H1 (cell line): ENCODE results near the gene TUBGCP2. TPM values are rescaled to one million over a fixed set of nuclear protein-coding genes. Genes with fewer than 3 reads are reported as not detected.
A peak's percentile ranks its signal among the peaks of the same experiment; 100 is the strongest.
"Not testable (repeated sequence)": the region's sequence is repeated elsewhere in the genome, so short reads cannot be mapped to it uniquely, and the experiment has no call there.

Source experiments
- CTCF ChIA-PET: fragments of 300-600 bp; sonication (Branson Sonifier 250); formaldehyde crosslinking; loops from one replicate; lab custom pipeline; 2021; ENCODE audit not compliant: partially characterized antibody; lab: Charles Lee
- POLR2A ChIA-PET: fragments of 300-600 bp; sonication (Branson Sonifier 250); formaldehyde crosslinking; loops from one replicate; lab custom pipeline; 2021; ENCODE audit warnings: inconsistent platforms; ENCODE audit not compliant: partially characterized antibody; lab: Charles Lee
- DNase-seq, 2 experiments: peaks; one replicate each; pipeline versions ENCODE4 v3.0.0 to v3.0.0-alpha.2; 2010 to 2022; ENCODE audit warnings: low spot score in 2 of 2, low read depth in 1 of 2, mixed read lengths in 1 of 2
- FAIRE-seq: peaks from 2 replicates; lab custom pipeline; 2011; peaks lifted over from hg19 to GRCh38; lab: Jason Lieb, UNC
- H2AFZ ChIP-seq: 2 replicates; pipeline ENCODE4 v1.8.1; 2012; ENCODE audit warnings: low read length, inconsistent platforms
- H2AK5ac ChIP-seq: 2 replicates; pipeline ENCODE4 v1.6.1; 2013; ENCODE audit warnings: low read depth, low read length
- H2BK120ac ChIP-seq: replicated peaks from 2 replicates; pipeline ENCODE3; 2013; ENCODE audit warnings: low read depth, low read length, inconsistent platforms
- H2BK12ac ChIP-seq: 2 replicates; pipeline ENCODE4 v1.6.1; 2013; ENCODE audit warnings: low read depth, low read length
- H2BK15ac ChIP-seq: 2 replicates; pipeline ENCODE4 v1.6.1; 2013; ENCODE audit warnings: low read length
- H2BK20ac ChIP-seq: 2 replicates; pipeline ENCODE4 v1.6.1; 2013; ENCODE audit warnings: low read length
- H2BK5ac ChIP-seq: 2 replicates; pipeline ENCODE4 v1.6.1; 2013; ENCODE audit warnings: low read depth, low read length
- H3K14ac ChIP-seq: 2 replicates; pipeline ENCODE4 v1.6.1; 2013; ENCODE audit warnings: inconsistent platforms; ENCODE audit not compliant: insufficient read length
- H3K18ac ChIP-seq: 2 replicates; pipeline ENCODE4 v1.6.1; 2013; ENCODE audit warnings: low read length; ENCODE audit errors: extremely low read depth
- H3K23ac ChIP-seq: 2 replicates; pipeline ENCODE4 v1.6.1; 2013; ENCODE audit warnings: inconsistent platforms; ENCODE audit not compliant: insufficient read length
- H3K23me2 ChIP-seq: 2 replicates; pipeline ENCODE4 v1.6.1; 2013; ENCODE audit warnings: low read depth, low read length
- H3K27ac ChIP-seq: 2 replicates; pipeline ENCODE4 v1.6.1; 2011; ENCODE audit warnings: low read depth, low read length, inconsistent platforms
- H3K27me3 ChIP-seq, 4 experiments: replicated peaks in 1 of 4; 1 replicate in 1 of 4; 2 replicates in 3 of 4; pipeline versions ENCODE4 v1.6.1 to v1.8.1; 2011 to 2013; ENCODE audit warnings: low read length in 3 of 4, mild to moderate bottlenecking in 3 of 4, inconsistent platforms in 2 of 4, mixed read lengths in 2 of 4, moderate library complexity in 1 of 4; ENCODE audit not compliant: control insufficient read depth in 3 of 4, insufficient read depth in 3 of 4; ENCODE audit errors: extremely low read depth in 1 of 4
- H3K36me3 ChIP-seq, 4 experiments: 2 replicates each; pipeline versions ENCODE4 v1.6.1 to v1.8.1; 2011 to 2013; ENCODE audit warnings: mild to moderate bottlenecking in 4 of 4, low read length in 3 of 4, moderate library complexity in 2 of 4, control low read depth in 1 of 4, inconsistent platforms in 1 of 4; ENCODE audit not compliant: insufficient read depth in 4 of 4, control insufficient read depth in 2 of 4
- H3K4ac ChIP-seq: replicated peaks from 2 replicates; pipeline ENCODE3; 2013; ENCODE audit warnings: low read length, low read depth, mixed read lengths, inconsistent platforms; ENCODE audit not compliant: insufficient read length
- H3K4me1 ChIP-seq, 4 experiments: replicated peaks in 1 of 4; 1 replicate in 1 of 4; 2 replicates in 3 of 4; pipeline versions ENCODE4 v1.6.1 to v1.8.1; 2011 to 2013; ENCODE audit warnings: low read length in 3 of 4, inconsistent platforms in 2 of 4, mixed read lengths in 1 of 4; ENCODE audit not compliant: insufficient read depth in 4 of 4, control insufficient read depth in 3 of 4
- H3K4me2 ChIP-seq, 2 experiments: 2 replicates each; pipeline versions ENCODE4 v1.6.1 to v1.8.1; 2011 to 2013; ENCODE audit warnings: low read depth in 2 of 2, low read length in 2 of 2, control low read depth in 1 of 2, inconsistent platforms in 1 of 2, mild to moderate bottlenecking in 1 of 2; ENCODE audit not compliant: insufficient read depth in 1 of 2
- H3K4me3 ChIP-seq, 4 experiments: fragments of 200-600, 300-600 bp in 1 of 4; sonication (generic), shearing (Covaris generic), sonication (Bioruptor Twin) in 1 of 4; 2 replicates each; pipeline versions ENCODE4 v1.5.1 to v1.8.1; 2011 to 2016; ENCODE audit warnings: low read length in 4 of 4, low read depth in 3 of 4, control low read depth in 2 of 4, inconsistent platforms in 2 of 4, mild to moderate bottlenecking in 2 of 4, mixed read lengths in 1 of 4, moderate library complexity in 1 of 4; ENCODE audit not compliant: insufficient read depth in 2 of 4; ENCODE audit errors: extremely low read depth in 1 of 4
- H3K56ac ChIP-seq: replicated peaks from 2 replicates; pipeline ENCODE3; 2013; ENCODE audit warnings: low read depth, mild to moderate bottlenecking, mixed read lengths, low read length, inconsistent platforms; ENCODE audit not compliant: insufficient read length
- H3K79me1 ChIP-seq: 2 replicates; pipeline ENCODE4 v1.6.1; 2013; ENCODE audit warnings: low read depth, low read length, control low read depth
- H3K79me2 ChIP-seq, 2 experiments: 2 replicates each; pipeline versions ENCODE4 v1.6.1 to v1.8.1; 2012 to 2013; ENCODE audit warnings: low read length in 2 of 2, mild to moderate bottlenecking in 2 of 2, inconsistent platforms in 1 of 2; ENCODE audit not compliant: insufficient read depth in 2 of 2, control insufficient read depth in 1 of 2
- H3K9ac ChIP-seq, 4 experiments: replicated peaks in 1 of 4; 1 replicate in 1 of 4; 2 replicates in 3 of 4; pipeline versions ENCODE4 v1.6.1 to v1.8.1; 2011 to 2013; ENCODE audit warnings: low read depth in 3 of 4, low read length in 3 of 4, control low read depth in 2 of 4, mild to moderate bottlenecking in 2 of 4, moderate library complexity in 2 of 4, inconsistent platforms in 1 of 4; ENCODE audit errors: extremely low read depth in 1 of 4
- H3K9me3 ChIP-seq, 2 experiments: 2 replicates each; pipeline versions ENCODE4 v1.6.1 to v1.8.1; 2012 to 2013; ENCODE audit warnings: mild to moderate bottlenecking in 2 of 2, moderate library complexity in 2 of 2, control low read depth in 1 of 2, inconsistent platforms in 1 of 2, low read depth in 1 of 2, low read length in 1 of 2, mixed read lengths in 1 of 2; ENCODE audit not compliant: insufficient read depth in 2 of 2
- H4K20me1 ChIP-seq, 2 experiments: replicated peaks in 1 of 2; 2 replicates each; pipeline versions ENCODE3 to v1.8.1; 2011 to 2013; ENCODE audit warnings: inconsistent platforms in 2 of 2, low read length in 2 of 2, mild to moderate bottlenecking in 1 of 2; ENCODE audit not compliant: insufficient read depth in 2 of 2, control insufficient read depth in 1 of 2
- H4K5ac ChIP-seq: 2 replicates; pipeline ENCODE4 v1.6.1; 2013; ENCODE audit warnings: low read length, low read depth, mixed read lengths, inconsistent platforms; ENCODE audit not compliant: insufficient read length
- H4K8ac ChIP-seq: 2 replicates; pipeline ENCODE4 v1.8.0; 2013; ENCODE audit warnings: mild to moderate bottlenecking, moderate library complexity, low read length, inconsistent platforms; ENCODE audit not compliant: insufficient read depth; ENCODE audit errors: extremely low read depth
- H4K91ac ChIP-seq: replicated peaks from 2 replicates; pipeline ENCODE3; 2013; ENCODE audit warnings: low read length, mixed read lengths, inconsistent platforms; ENCODE audit not compliant: insufficient read length
- SP1 ChIP-seq: IDR thresholded peaks from 2 replicates; pipeline ENCODE4 v1.6.1; 2011; ENCODE audit warnings: low read depth, low read length
- WGBS, 2 experiments: shearing (Covaris generic) in 1 of 2; methylation state at CpG; one replicate each; pipeline versions ENCODE4 v1.1.6 to v1.1.7; 2013 to 2015; ENCODE audit warnings: low lambda C conversion rate in 2 of 2, mixed read lengths in 2 of 2, inconsistent platforms in 1 of 2, low coverage in 1 of 2, missing lambda C conversion rate in 1 of 2; ENCODE audit not compliant: insufficient replicate concordance in 2 of 2, insufficient coverage in 1 of 2, insufficient read length in 1 of 2; ENCODE audit errors: extremely low coverage in 1 of 2, missing lambda C conversion rate in 1 of 2; 5-methylcytosine and 5-hydroxymethylcytosine counted together
- polyA plus RNA-seq, 7 experiments: library from polyadenylated mRNA; depleted of rRNA in 3 of 7; stranded (reverse) in 5 of 7; unstranded in 2 of 7; fragments of >200 nt in 5 of 7; fragments of 200-250 nt in 2 of 7; gene quantifications; 1 replicate in 5 of 7; 2 replicates in 1 of 7; 4 replicates in 1 of 7; pipeline versions ENCODE4 v1.2.1 to v1.2.3, GENCODE V29; 2011 to 2013; ENCODE audit warnings: missing spikeins in 2 of 7, mixed read lengths in 2 of 7
- total RNA-seq: library from RNA; stranded (reverse); fragmentation: NEBNext Ultra II Directional; extraction: Animal tissue kit (Norgen Biotek cat#: 25700); gene quantifications from 2 replicates; pipeline ENCODE4 v1.2.1, GENCODE V29; 2021

The TUBGCP2 gene
- total and polyA plus RNA-seq, 2 of the 8 experiments (the other 6 are each of a cell fraction or from before 2014, with no cell fraction given), result 34.9 to 51.9 TPM

GRCh38 chr10:133320852-133321422, 12.3 kb upstream of the TUBGCP2 start:
- not testable (repeated sequence) for H3K18ac ChIP-seq, H3K79me2 ChIP-seq, H4K20me1 ChIP-seq, H4K91ac ChIP-seq, H3K9ac ChIP-seq, H2AFZ ChIP-seq, H2BK20ac ChIP-seq, H2BK5ac ChIP-seq, DNase-seq, H3K4ac ChIP-seq, H3K4me2 ChIP-seq, H3K9me3 ChIP-seq, H3K4me3 ChIP-seq, H2BK120ac ChIP-seq, H2BK12ac ChIP-seq, FAIRE-seq, H2AK5ac ChIP-seq, H3K23me2 ChIP-seq, H3K23ac ChIP-seq, H3K56ac ChIP-seq, H2BK15ac ChIP-seq, H3K79me1 ChIP-seq, H3K14ac ChIP-seq
- CTCF ChIA-PET, result interaction anchor here (0.6 to 0.7 kb wide), 2 partner anchors 9 to 12 kb away, joined by 3 to 5 read pairs; no protein-coding TSS in a partner anchor
- 89% methylated on average over 6 of the region's 6 CpGs; no CpG with 5 or more reads in 1 of the 2 experiments for WGBS, 2 experiments
- Histone ChIP-seq H3K4me1 (peaks cover 0 to 11% (median 4%) of the 10 kb centered on the region in 4 experiments; a peak in 6 of 7 replicates), H3K27me3 (peaks cover 10 to 21% (median 15%) of the 10 kb centered on the region in 4 experiments)
- POLR2A ChIA-PET, result interaction anchor here (0.6 kb wide), 1 partner anchor 32 kb away, joined by 3 read pairs; no protein-coding TSS in a partner anchor
- 0 out of 2 replicates have a peak, but pooled peaks have one; percentile 44 for TF ChIP-seq SP1
- TF ChIP-seq, all 59 proteins: peak for 1; not testable (repeated sequence) for 58
- H3K27ac ChIP-seq, H3K36me3 ChIP-seq, H4K8ac ChIP-seq, H4K5ac ChIP-seq: not testable (repeated sequence)
